Muscle layer of duodenum (tissue), 2 donors: Measurements from ENCODE around the gene HLF.

Experiments used
- H3K27ac ChIP-seq: one replicate; pipeline ENCODE4 v1.7.0; 2013; ENCODE audit warnings: mild to moderate bottlenecking, low read length
- H3K27me3 ChIP-seq: one replicate; pipeline ENCODE4 v1.7.0; 2013; ENCODE audit warnings: low read depth, mild to moderate bottlenecking, control low read depth, low read length
- H3K36me3 ChIP-seq, 2 donors: one replicate each; pipeline ENCODE4 v1.7.0; 2013; ENCODE audit warnings: low read length in 2 of 2, control low read depth in 1 of 2, mild to moderate bottlenecking in 1 of 2; ENCODE audit not compliant: insufficient read depth in 2 of 2, control insufficient read depth in 1 of 2
- H3K4me1 ChIP-seq, 2 donors: one replicate each; pipeline ENCODE4 v1.7.0; 2013; ENCODE audit warnings: low read length in 2 of 2, mild to moderate bottlenecking in 2 of 2, control low read depth in 1 of 2, moderate library complexity in 1 of 2; ENCODE audit not compliant: insufficient read depth in 2 of 2, control insufficient read depth in 1 of 2
- H3K4me3 ChIP-seq, 2 donors: one replicate each; pipeline ENCODE4 v1.7.0; 2013; ENCODE audit warnings: low read length in 2 of 2, low read depth in 1 of 2, mild to moderate bottlenecking in 1 of 2
- H3K9me3 ChIP-seq, 2 donors: one replicate each; pipeline ENCODE4 v1.7.0; 2013; ENCODE audit warnings: low read length in 2 of 2, control low read depth in 1 of 2, mild to moderate bottlenecking in 1 of 2; ENCODE audit not compliant: control insufficient read depth in 1 of 2
- donor health status: healthy.

HLF gene

GRCh38 chr17:55295411-55296170, 30.8 kb downstream of the HLF start:
- no peaks in the 10 kb centered on the region for H3K27me3 ChIP-seq
- H3K36me3 ChIP-seq, result peaks cover 0 to 4% of the 10 kb centered on the region in 2 donors
- no peak overlapping the region for H3K4me3 ChIP-seq
- no peak overlapping the region for H3K27ac ChIP-seq
- no peaks in the 10 kb centered on the region for H3K9me3 ChIP-seq
- peaks cover 0 to 8% of the 10 kb centered on the region in 2 donors for H3K4me1 ChIP-seq

- H3K4me1 ChIP-seq, result peaks cover 0 to 8% of the 10 kb centered on the region in 2 donors
Observed at GRCh38 chr17:55296171-55296695, 31.5 kb downstream of the HLF start.

DNA sequence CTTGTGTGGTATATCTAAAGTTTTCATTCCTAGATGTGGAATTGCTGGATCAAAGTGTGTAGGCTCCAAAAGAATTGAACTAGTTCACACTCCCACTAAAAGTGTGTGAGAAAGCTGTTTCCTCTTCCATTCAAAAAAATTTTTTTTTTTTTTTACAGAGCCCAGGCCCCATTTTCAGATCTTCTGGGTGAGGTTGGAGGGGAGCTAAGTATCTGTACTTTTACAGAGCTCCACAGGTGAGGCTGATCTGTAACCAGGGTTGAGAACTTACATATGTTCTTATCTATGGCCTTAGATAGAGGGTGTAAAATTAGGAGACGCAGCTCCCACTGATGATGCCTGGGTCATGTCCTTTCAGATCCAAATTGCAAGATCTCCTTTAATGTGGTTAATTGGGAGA, 31.9 kb downstream of the HLF start:
- Histone ChIP-seq H3K27ac (no peak overlapping the region), H3K27me3 (no peaks in the 10 kb centered on the region), H3K4me3 (no peak overlapping the region), H3K9me3 (no peaks in the 10 kb centered on the region), H3K4me1 (peaks cover 0 to 11% of the 10 kb centered on the region in 2 donors), H3K36me3 (peaks cover 0 to 4% of the 10 kb centered on the region in 2 donors)

More at GRCh38 chr17:55296171-55296695, 31.5 kb downstream of the HLF start:
- Histone ChIP-seq H3K9me3 (no peaks in the 10 kb centered on the region), H3K27me3 (no peaks in the 10 kb centered on the region), H3K36me3 (peaks cover 0 to 4% of the 10 kb centered on the region in 2 donors), H3K4me3 (no peak overlapping the region), H3K27ac (no peak overlapping the region)

DNA sequence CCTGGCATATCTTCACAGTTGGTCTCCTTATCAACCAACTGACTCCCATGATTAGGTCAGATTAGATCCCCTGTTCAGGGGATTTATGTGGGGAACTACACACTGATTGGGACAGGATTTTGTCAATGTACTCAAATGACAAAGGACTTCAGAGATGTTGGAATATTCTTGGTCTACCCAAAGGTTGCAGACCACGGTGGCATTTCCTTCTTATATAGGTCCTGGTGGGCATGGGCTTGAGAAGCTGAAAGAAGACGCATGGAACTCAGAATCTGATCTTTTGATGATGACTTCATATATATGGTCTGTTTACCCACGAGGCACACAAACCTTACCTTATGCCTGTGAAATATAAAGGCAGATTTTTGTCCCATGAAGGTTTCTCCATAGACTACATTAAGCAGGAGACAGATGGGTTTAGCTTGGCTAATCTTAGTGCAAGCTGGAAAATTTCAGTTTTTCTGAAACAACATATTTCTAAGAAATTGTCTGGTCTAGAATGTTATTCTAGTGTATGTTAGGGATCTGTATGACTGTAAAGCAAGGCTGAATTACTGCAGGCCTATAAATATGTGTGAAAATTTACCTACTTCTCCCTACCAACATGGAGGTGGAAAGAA, 33.5 kb downstream of the HLF start:
- no peak overlapping the region for H3K4me3 ChIP-seq
- no peaks in the 10 kb centered on the region for H3K36me3 ChIP-seq
- H3K27ac ChIP-seq, result no peak overlapping the region
- H3K4me1 ChIP-seq, result peaks cover 0 to 25% of the 10 kb centered on the region in 2 donors
- no peaks in the 10 kb centered on the region for H3K9me3 ChIP-seq
- H3K27me3 ChIP-seq, result no peaks in the 10 kb centered on the region

DNA sequence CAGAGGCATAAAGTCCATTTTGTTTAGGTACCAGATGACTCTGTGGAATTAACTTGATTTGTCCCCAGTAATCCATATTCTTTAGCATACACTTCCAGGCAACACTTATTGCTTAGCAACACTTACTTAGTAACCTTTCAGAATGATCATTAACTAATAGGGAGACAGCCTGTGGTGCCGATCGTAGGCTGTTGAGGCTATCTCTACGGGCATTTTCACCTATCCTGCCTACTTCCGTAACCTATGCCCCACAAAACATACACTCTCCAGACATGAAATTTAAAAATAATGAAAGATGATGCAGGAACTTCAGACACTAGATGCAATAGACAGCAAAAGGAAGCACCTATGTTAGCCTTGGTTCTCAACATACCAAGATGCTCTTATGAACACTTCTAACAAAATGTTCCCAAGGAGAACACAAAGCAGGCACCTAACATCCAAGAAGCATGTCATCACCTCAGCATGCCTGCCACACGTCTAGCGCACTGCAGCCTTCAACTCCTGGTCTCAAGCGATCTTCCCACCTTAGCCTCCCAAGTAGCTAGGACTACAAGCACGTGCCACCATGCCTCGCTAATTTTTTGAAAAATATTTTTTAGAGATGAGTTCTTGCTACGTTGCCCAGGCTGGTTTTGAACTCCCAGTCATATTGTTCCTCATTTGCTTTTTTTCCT, 34.5 kb downstream of the HLF start:
- Histone ChIP-seq H3K4me1 (peaks cover 0 to 25% of the 10 kb centered on the region in 2 donors), H3K27me3 (no peaks in the 10 kb centered on the region), H3K4me3 (no peak overlapping the region), H3K9me3 (no peaks in the 10 kb centered on the region), H3K27ac (no peak overlapping the region), H3K36me3 (no peaks in the 10 kb centered on the region)

- H3K36me3 ChIP-seq, result no peaks in the 10 kb centered on the region
- no peak overlapping the region for H3K4me3 ChIP-seq
- peaks cover 0 to 25% of the 10 kb centered on the region in 2 donors for H3K4me1 ChIP-seq
- H3K27me3 ChIP-seq, result no peaks in the 10 kb centered on the region
- no peaks in the 10 kb centered on the region for H3K9me3 ChIP-seq
- H3K27ac ChIP-seq, result no peak overlapping the region
Observed at GRCh38 chr17:55299890-55300289, 35.1 kb downstream of the HLF start.

GRCh38 chr17:55300479-55301290, 35.9 kb downstream of the HLF start:
- no peak overlapping the region for H3K27ac ChIP-seq
- no peaks in the 10 kb centered on the region for H3K36me3 ChIP-seq
- no peaks in the 10 kb centered on the region for H3K27me3 ChIP-seq
- no peak overlapping the region for H3K4me3 ChIP-seq
- H3K9me3 ChIP-seq, result no peaks in the 10 kb centered on the region
- H3K4me1 ChIP-seq, result peaks cover 0 to 20% of the 10 kb centered on the region in 2 donors

GRCh38 chr17:55301521-55302406, 37.0 kb downstream of the HLF start:
- H3K4me1 ChIP-seq, result peaks cover 0 to 22% of the 10 kb centered on the region in 2 donors

DNA sequence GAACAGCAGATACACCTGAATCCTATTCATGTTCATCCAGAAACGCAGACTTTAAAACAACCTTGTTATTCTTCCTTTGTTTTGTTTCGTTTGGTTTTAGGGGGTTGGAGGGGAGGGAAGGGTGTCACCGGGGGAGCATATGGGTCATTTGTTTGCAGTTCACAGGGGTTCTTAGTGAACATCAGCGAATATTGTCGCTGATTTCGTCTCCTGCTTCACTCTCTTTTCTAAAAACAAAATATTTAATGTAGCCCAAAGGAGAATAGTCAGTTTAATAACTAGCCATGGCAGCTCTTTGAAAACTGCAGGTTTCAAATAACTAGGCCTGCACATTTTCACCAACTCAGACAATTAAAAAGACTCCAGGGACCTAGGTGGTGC, 37.6 kb downstream of the HLF start:
- H3K27me3 ChIP-seq, result no peaks in the 10 kb centered on the region
- H3K4me1 ChIP-seq, result peaks cover 0 to 22% of the 10 kb centered on the region in 2 donors
- no peaks in the 10 kb centered on the region for H3K36me3 ChIP-seq
- H3K9me3 ChIP-seq, result no peaks in the 10 kb centered on the region
- H3K4me3 ChIP-seq, result no peak overlapping the region
- H3K27ac ChIP-seq, result no peak overlapping the region

More at GRCh38 chr17:55301521-55302406, 37.0 kb downstream of the HLF start:
- H3K27ac ChIP-seq, result no peak overlapping the region
- H3K36me3 ChIP-seq, result no peaks in the 10 kb centered on the region
- no peaks in the 10 kb centered on the region for H3K27me3 ChIP-seq
- H3K9me3 ChIP-seq, result no peaks in the 10 kb centered on the region
- H3K4me3 ChIP-seq, result no peak overlapping the region

- Histone ChIP-seq H3K4me1 (peaks cover 0 to 22% of the 10 kb centered on the region in 2 donors), H3K36me3 (no peaks in the 10 kb centered on the region), H3K9me3 (no peaks in the 10 kb centered on the region), H3K27ac (no peak overlapping the region), H3K4me3 (no peak overlapping the region), H3K27me3 (no peaks in the 10 kb centered on the region)
Observed at GRCh38 chr17:55303008-55303493, 38.3 kb downstream of the HLF start.
